Gastrocnemius medialis (tissue), 4 donors: ENCODE measurements around the gene NUDT8. TPM values are rescaled to one million over a fixed set of nuclear protein-coding genes. Genes with fewer than 3 reads are reported as not detected.
"Not testable (repeated sequence)": the region's sequence is repeated elsewhere in the genome, so short reads cannot be mapped to it uniquely, and the experiment has no call there.

ENCODE experiments used
- ATAC-seq, 2 donors: fragments of 150-250 bp; one replicate each; pipeline ENCODE4 v1.9.1; 2016
- DNase-seq, 2 donors: peaks; one replicate each; pipeline ENCODE4 v3.0.0-alpha.2; 2019
- H3K27ac ChIP-seq, 4 donors: fragments of 200-600 bp; sonication (generic); 1 replicate in 1 of 4; 2 replicates in 3 of 4; pipeline ENCODE4 v1.5.1; 2016 to 2018; ENCODE audit warnings: mild to moderate bottlenecking in 2 of 4, moderate library complexity in 1 of 4
- H3K27me3 ChIP-seq, 3 donors: fragments of 200-600 bp; sonication (generic) in 2 of 3; 1 replicate in 1 of 3; 2 replicates in 2 of 3; pipeline versions ENCODE4 v1.5.1 to v1.6.0; 2016 to 2019; ENCODE audit warnings: mild to moderate bottlenecking in 1 of 3, moderate library complexity in 1 of 3
- H3K36me3 ChIP-seq, 2 donors: fragments of 200-600 bp; sonication (generic) in 1 of 2; one replicate each; pipeline ENCODE4 v1.5.1; 2017 to 2018
- H3K4me1 ChIP-seq, 2 donors: fragments of 200-600 bp; sonication (generic) in 1 of 2; one replicate each; pipeline ENCODE4 v1.5.1; 2016 to 2017; ENCODE audit warnings: mild to moderate bottlenecking in 2 of 2
- H3K4me3 ChIP-seq, 4 donors: fragments of 200-600 bp; sonication (generic) in 3 of 4; 1 replicate in 1 of 4; 2 replicates in 3 of 4; pipeline ENCODE4 v1.5.1; 2016 to 2019; ENCODE audit warnings: mild to moderate bottlenecking in 2 of 4
- H3K9me3 ChIP-seq, 3 donors: fragments of 200-600 bp; sonication (generic) in 2 of 3; 1 replicate in 1 of 3; 2 replicates in 2 of 3; pipeline ENCODE4 v1.5.1; 2016 to 2019
- POLR2A ChIP-seq, 2 donors: fragments of 450-650 bp; IDR thresholded peaks; one replicate each; pipeline ENCODE4 v1.6.1; 2017; ENCODE audit warnings: antibody characterized with exemption in 2 of 2, mild to moderate bottlenecking in 2 of 2, moderate library complexity in 2 of 2
- in situ Hi-C, 4 donors: fragments of 200-750 bp; cut with MboI; loops; one replicate each; pipeline versions ENCODE4 v1.15.0 to v1.8.0; 2017; ENCODE audit warnings: low sequenced_read_pairs in 4 of 4
- intact Hi-C: fragments of 100-400 bp; cut with DNase I; formaldehyde crosslinking; loops from one replicate; pipeline ENCODE4 v1.15.1; 2023; ENCODE audit warnings: low total_unique reads
- total RNA-seq, 4 donors: library from RNA; depleted of rRNA; stranded (reverse); fragments of >200 nt; gene quantifications; one replicate each; pipeline versions ENCODE4 v1.1.0 to v1.2.3, GENCODE V29; 2016
- TF ChIP-seq, protein P1 (sequence below), 5 experiments: fragments of 450-650 bp in 3 of 5; fragments of 200-600 bp in 2 of 5; sonication (generic) in 2 of 5; IDR thresholded peaks in 4 of 5; conservative IDR thresholded peaks in 1 of 5; 1 replicate in 4 of 5; 2 replicates in 1 of 5; pipeline ENCODE4 v1.5.1; 2016 to 2019; ENCODE audit warnings: antibody characterized with exemption in 5 of 5, mild to moderate bottlenecking in 3 of 5, moderate library complexity in 3 of 5

NUDT8 gene
- total RNA-seq, 4 donors from 2014 or later, result 23.3 to 42.4 (median 36.2) TPM

DNA sequence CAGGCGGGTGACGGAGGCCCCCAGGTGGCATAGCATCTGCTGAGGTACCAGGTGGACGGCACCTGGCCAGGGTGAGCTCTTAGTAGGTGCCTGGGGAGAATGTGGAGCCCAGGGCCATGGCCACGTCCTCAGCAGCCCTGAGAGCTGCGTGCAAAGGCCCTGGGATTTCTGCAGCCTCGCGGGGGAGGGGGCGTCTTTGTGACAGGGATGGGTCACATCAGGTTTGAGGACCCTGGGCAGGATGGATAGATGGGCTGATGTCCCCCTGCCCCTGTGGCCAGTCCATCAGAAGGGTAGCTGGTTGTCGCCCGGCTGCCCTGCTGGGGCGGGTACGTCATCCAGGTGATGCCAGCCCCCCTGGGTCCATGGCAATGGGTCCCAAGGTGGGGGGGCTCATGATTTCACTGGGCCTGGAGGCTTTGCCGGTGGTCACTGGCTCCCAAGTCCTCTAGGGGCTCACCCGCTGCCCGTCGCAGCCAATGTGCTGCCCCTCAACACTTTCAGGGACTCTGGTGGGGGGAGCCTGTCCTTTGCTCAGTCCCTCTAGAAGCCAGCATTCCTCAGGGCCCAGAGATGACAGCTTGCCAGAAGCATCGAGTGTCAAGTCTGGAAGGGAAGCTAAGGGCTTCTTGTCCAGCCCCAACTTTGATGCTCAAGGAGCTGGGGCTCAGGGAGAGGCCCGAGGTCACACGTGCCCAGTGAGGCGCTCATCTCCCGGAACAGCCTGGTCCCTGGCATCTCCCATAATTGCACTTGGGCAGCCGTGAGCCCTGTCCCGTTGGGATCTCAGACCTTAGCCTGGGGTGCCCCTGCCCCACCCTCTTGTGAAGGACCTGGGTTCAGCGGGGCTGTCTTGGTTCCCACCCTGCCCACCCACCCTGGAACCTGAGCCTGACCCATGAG lies 9.0 kb upstream of the NUDT8 start:
- Histone ChIP-seq H3K4me1 (no peaks in the 10 kb centered on the region), H3K27ac (no peak overlapping the region), H3K9me3 (no peaks in the 10 kb centered on the region), H3K4me3 (no peak overlapping the region), H3K36me3 (no peaks in the 10 kb centered on the region), H3K27me3 (peaks cover 6 to 15% (median 9%) of the 10 kb centered on the region in 3 donors)
- intact Hi-C loops (no loop called here), in situ Hi-C loops (no loop called here)
- TF ChIP-seq POLR2A (IDR thresholded peaks at IDR 0.05), result no peak
- TF ChIP-seq, protein P1, sequence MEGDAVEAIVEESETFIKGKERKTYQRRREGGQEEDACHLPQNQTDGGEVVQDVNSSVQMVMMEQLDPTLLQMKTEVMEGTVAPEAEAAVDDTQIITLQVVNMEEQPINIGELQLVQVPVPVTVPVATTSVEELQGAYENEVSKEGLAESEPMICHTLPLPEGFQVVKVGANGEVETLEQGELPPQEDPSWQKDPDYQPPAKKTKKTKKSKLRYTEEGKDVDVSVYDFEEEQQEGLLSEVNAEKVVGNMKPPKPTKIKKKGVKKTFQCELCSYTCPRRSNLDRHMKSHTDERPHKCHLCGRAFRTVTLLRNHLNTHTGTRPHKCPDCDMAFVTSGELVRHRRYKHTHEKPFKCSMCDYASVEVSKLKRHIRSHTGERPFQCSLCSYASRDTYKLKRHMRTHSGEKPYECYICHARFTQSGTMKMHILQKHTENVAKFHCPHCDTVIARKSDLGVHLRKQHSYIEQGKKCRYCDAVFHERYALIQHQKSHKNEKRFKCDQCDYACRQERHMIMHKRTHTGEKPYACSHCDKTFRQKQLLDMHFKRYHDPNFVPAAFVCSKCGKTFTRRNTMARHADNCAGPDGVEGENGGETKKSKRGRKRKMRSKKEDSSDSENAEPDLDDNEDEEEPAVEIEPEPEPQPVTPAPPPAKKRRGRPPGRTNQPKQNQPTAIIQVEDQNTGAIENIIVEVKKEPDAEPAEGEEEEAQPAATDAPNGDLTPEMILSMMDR (IDR thresholded peaks at IDR 0.05 in 4 of 5, conservative IDR thresholded peaks at IDR 0.05 in 1 of 5), result no peak
- ATAC-seq (no peak), DNase-seq (no peak)

DNA sequence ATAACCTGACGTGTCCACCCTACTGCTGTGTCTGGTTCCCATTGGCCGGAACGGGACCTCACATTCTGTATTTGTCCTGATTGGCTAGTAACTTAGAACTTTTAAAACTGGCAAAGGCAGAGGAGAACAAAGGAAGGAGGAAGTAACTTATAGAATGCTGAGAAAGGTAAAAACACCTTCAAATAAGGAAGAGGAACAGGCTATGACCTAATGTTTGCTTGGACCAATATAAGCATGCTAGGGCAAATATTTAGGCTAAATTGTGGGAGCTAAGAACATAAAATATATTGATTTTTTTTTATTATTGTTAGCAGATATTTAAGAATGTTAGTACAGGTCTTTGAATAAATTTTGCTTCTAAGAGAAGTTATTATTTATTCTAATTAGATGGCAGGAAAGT lies 7.7 kb upstream of the NUDT8 start:
- ATAC-seq, H3K27ac ChIP-seq, intact Hi-C loops, H3K9me3 ChIP-seq, H3K4me1 ChIP-seq, DNase-seq, in situ Hi-C loops, H3K36me3 ChIP-seq, H3K4me3 ChIP-seq: not testable (repeated sequence)
- H3K27me3 ChIP-seq, result peaks cover 6 to 15% (median 9%) of the 10 kb centered on the region in 3 donors

DNA sequence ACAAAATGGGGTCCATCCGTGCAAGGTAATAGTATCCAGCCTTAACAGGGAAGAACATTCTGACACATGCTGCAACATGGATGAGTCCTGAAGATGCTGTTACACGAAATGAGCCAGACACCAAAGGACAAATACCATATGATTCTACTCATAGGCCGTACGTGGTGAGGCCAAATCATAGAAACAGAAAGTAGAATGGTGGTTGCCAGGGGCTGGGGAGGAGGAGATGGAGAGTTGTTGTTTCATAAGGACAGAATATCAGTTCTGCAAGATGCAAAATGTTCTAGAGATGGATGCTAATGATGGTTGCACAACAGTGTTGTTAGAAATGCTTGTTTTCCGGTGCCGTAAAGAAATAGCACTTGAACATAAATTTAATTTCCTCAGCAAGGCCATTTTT lies 7.2 kb upstream of the NUDT8 start:
- no peaks in the 10 kb centered on the region for H3K4me1 ChIP-seq
- no peak overlapping the region for H3K27ac ChIP-seq
- peaks cover 6 to 15% (median 9%) of the 10 kb centered on the region in 3 donors for H3K27me3 ChIP-seq
- no peak for TF ChIP-seq POLR2A (IDR thresholded peaks at IDR 0.05)
- TF ChIP-seq, protein P1 (IDR thresholded peaks at IDR 0.05 in 4 of 5, conservative IDR thresholded peaks at IDR 0.05 in 1 of 5), result no peak
- ATAC-seq (no peak), DNase-seq (no peak)
- in situ Hi-C loops (no loop called here), intact Hi-C loops (no loop called here)
- no peaks in the 10 kb centered on the region for H3K36me3 ChIP-seq
- H3K4me3 ChIP-seq, result no peak overlapping the region
- H3K9me3 ChIP-seq, result no peaks in the 10 kb centered on the region

DNA sequence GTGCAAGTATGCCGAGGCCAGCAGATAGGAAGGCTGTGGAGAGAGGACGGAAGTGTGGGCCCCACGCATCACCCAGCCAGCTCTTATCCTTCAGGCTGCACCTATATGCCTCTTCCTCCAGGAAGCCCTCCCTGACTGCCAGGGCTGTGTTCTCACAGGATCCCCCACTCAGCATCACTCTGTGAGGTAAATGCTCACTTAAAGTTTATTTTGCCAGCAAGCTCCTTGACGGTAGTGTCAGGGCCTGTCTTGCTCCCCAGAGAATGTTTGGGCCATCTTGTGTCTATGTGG lies 5.4 kb upstream of the NUDT8 start:
- no peak overlapping the region for H3K4me3 ChIP-seq
- DNase-seq, result no peak
- TF ChIP-seq, protein P1 (IDR thresholded peaks at IDR 0.05 in 4 of 5, conservative IDR thresholded peaks at IDR 0.05 in 1 of 5), result no peak
- no peak for TF ChIP-seq POLR2A (IDR thresholded peaks at IDR 0.05)
- in situ Hi-C loops, result no loop called here
- peaks cover 2 to 5% of the 10 kb centered on the region in 2 donors for H3K4me1 ChIP-seq
- peaks cover 1 to 10% (median 5%) of the 10 kb centered on the region in 3 donors for H3K27me3 ChIP-seq
- intact Hi-C loops, result no loop called here
- no peaks in the 10 kb centered on the region for H3K9me3 ChIP-seq
- H3K27ac ChIP-seq, result no peak overlapping the region
- no peaks in the 10 kb centered on the region for H3K36me3 ChIP-seq
- ATAC-seq, result no peak

- no peaks in the 10 kb centered on the region for H3K9me3 ChIP-seq
- H3K4me3 ChIP-seq, result no peak overlapping the region
- intact Hi-C loops, result loop anchor here (5.0 kb wide), 1 partner anchor 173 kb away; no protein-coding TSS in a partner anchor
- H3K36me3 ChIP-seq, result no peaks in the 10 kb centered on the region
- peaks cover 0 to 4% (median under 1%) of the 10 kb centered on the region in 3 donors for H3K27me3 ChIP-seq
- no peak for ATAC-seq
- no peak overlapping the region for H3K27ac ChIP-seq
- DNase-seq, result no peak
- in situ Hi-C loops, result no loop called here
- no peak for TF ChIP-seq POLR2A (IDR thresholded peaks at IDR 0.05)
- TF ChIP-seq, protein P1 (IDR thresholded peaks at IDR 0.05 in 4 of 5, conservative IDR thresholded peaks at IDR 0.05 in 1 of 5), result no peak
- H3K4me1 ChIP-seq, result peaks cover 2 to 5% of the 10 kb centered on the region in 2 donors
Measured at GRCh38 chr11:67634366-67635230, 4.9 kb upstream of the NUDT8 start.
